Lower lobe of right lung (tissue), 2 donors: Measurements from ENCODE around the gene GAB2. TPM values are rescaled to one million over a fixed set of nuclear protein-coding genes. Genes with fewer than 3 reads are reported as not detected.
A peak's percentile ranks its signal among the peaks of the same experiment; 100 is the strongest.

Source experiments
- ATAC-seq, 2 donors: fragments of 200-7000 bp; cut with Tn5 transposase; one replicate each; pipeline ENCODE4 v1.9.1; 2020 to 2022; ENCODE audit warnings: mild to moderate bottlenecking in 2 of 2, moderate library complexity in 2 of 2
- DNase-seq: peaks from one replicate; pipeline ENCODE4 v3.0.0-alpha.2; 2020
- H3K27ac ChIP-seq: fragments of 200-600 bp; one replicate; pipeline ENCODE4 v1.8.0; 2022
- H3K27me3 ChIP-seq: fragments of 200-600 bp; one replicate; pipeline ENCODE4 v1.8.0; 2022; ENCODE audit warnings: low read depth
- H3K36me3 ChIP-seq: fragments of 200-600 bp; one replicate; pipeline ENCODE4 v1.8.0; 2022; ENCODE audit warnings: mild to moderate bottlenecking
- H3K4me1 ChIP-seq: fragments of 200-600 bp; one replicate; pipeline ENCODE4 v1.8.0; 2022
- H3K4me3 ChIP-seq: fragments of 200-600 bp; one replicate; pipeline ENCODE4 v1.8.0; 2022; ENCODE audit warnings: mild to moderate bottlenecking
- H3K9me3 ChIP-seq: fragments of 200-600 bp; one replicate; pipeline ENCODE4 v1.8.0; 2022
- intact Hi-C: fragments of 100-400 bp; cut with DNase I; formaldehyde crosslinking; loops from one replicate; pipeline ENCODE4 v1.11.0; 2022
- total RNA-seq: library from RNA; stranded (reverse); fragmentation: NEBNext Ultra II Directional; extraction: Animal tissue kit (Norgen Biotek cat#: 25700); gene quantifications from one replicate; pipeline ENCODE4 v1.2.1, GENCODE V29; 2021
- TF ChIP-seq, protein P1 (sequence below): fragments of 200-600 bp; IDR thresholded peaks from one replicate; pipeline ENCODE4 v1.8.0; 2022; ENCODE audit warnings: antibody characterized with exemption, mild to moderate bottlenecking
- donor health status: DM: no; HTN: yes; CAD: no; lungs with severe emphysema.

Gene GAB2
- total RNA-seq, 1 donor from 2014 or later = 64.2 TPM

DNA sequence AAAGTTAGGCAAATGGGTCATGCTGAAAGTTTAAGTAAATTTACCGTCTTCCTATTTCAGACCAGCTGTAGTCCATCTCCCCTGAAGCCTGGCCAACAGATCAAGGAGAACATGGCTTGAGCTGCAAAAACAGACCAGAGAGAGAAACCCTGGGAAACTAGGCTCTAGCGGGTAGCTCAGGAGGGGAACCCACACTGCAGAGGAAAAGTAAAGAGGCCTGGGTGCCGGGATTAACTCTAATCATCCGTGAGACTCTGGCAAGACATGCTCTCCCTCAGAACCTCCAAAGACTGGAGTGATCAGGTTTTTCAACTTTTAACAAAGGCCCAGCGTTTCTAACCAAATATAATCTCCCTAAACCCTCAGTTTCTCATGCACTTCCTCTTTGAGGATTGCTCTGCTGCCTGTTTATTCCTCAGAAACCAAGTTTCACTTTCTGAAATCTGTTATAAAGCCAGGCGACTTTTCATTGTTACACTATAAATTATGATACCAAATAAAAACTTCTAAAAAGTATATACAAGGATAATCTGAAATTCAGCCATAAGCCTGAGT is 67.5 kb downstream of the GAB2 start:
- intact Hi-C loops = no loop called here
- Histone ChIP-seq H3K4me3 (peak overlapping the region; percentile 38), H3K27ac (peak overlapping the region; percentile 82), H3K4me1 (peaks cover 80% of the 10 kb centered on the region), H3K9me3 (no peaks in the 10 kb centered on the region), H3K36me3 (no peaks in the 10 kb centered on the region), H3K27me3 (no peaks in the 10 kb centered on the region)
- DNase-seq = no peak
- TF ChIP-seq, protein P1, sequence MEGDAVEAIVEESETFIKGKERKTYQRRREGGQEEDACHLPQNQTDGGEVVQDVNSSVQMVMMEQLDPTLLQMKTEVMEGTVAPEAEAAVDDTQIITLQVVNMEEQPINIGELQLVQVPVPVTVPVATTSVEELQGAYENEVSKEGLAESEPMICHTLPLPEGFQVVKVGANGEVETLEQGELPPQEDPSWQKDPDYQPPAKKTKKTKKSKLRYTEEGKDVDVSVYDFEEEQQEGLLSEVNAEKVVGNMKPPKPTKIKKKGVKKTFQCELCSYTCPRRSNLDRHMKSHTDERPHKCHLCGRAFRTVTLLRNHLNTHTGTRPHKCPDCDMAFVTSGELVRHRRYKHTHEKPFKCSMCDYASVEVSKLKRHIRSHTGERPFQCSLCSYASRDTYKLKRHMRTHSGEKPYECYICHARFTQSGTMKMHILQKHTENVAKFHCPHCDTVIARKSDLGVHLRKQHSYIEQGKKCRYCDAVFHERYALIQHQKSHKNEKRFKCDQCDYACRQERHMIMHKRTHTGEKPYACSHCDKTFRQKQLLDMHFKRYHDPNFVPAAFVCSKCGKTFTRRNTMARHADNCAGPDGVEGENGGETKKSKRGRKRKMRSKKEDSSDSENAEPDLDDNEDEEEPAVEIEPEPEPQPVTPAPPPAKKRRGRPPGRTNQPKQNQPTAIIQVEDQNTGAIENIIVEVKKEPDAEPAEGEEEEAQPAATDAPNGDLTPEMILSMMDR = no peak
- peak; percentile 19 for ATAC-seq

GRCh38 chr11:78349624-78350023 is 68.0 kb downstream of the GAB2 start:
- Histone ChIP-seq H3K9me3 (no peaks in the 10 kb centered on the region), H3K36me3 (no peaks in the 10 kb centered on the region), H3K27me3 (no peaks in the 10 kb centered on the region), H3K27ac (peak overlapping the region; percentile 82), H3K4me3 (peak overlapping the region; percentile 38), H3K4me1 (peaks cover 79% of the 10 kb centered on the region)
- DNase-seq (no peak), ATAC-seq (no peak)
- TF ChIP-seq, protein P1 = no peak
- intact Hi-C loops = no loop called here

GRCh38 chr11:78349114-78349513 is 68.5 kb downstream of the GAB2 start:
- no peak for ATAC-seq
- intact Hi-C loops = no loop called here
- Histone ChIP-seq H3K27ac (peak overlapping the region; percentile 82), H3K36me3 (no peaks in the 10 kb centered on the region), H3K9me3 (no peaks in the 10 kb centered on the region), H3K27me3 (no peaks in the 10 kb centered on the region), H3K4me3 (no peak overlapping the region), H3K4me1 (peaks cover 76% of the 10 kb centered on the region)
- DNase-seq = no peak
- TF ChIP-seq, protein P1 = no peak

DNA sequence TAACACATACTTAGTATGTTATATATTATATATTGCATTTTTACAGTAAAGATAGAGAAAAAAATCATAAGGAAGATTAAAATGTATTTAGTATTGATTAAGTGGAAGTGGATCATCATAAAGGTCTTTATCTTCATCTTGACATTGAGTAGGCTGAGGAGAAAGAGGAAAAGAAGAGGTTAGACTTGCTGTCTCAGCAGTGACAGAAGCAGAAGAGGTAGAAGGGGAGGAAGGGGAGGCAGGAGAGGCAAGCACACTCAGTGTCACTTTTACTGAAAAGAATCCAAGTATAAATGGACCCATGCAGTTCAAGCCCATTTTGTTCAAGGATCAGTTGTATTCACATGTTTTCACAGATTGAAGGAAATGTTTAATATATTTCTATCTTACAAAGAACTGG is 69.7 kb downstream of the GAB2 start:
- Histone ChIP-seq H3K27me3 (no peaks in the 10 kb centered on the region), H3K36me3 (no peaks in the 10 kb centered on the region), H3K4me1 (peaks cover 70% of the 10 kb centered on the region), H3K4me3 (no peak overlapping the region), H3K9me3 (no peaks in the 10 kb centered on the region), H3K27ac (no peak overlapping the region)
- intact Hi-C loops = no loop called here
- ATAC-seq (no peak), DNase-seq (no peak)
- TF ChIP-seq, protein P1 = no peak

GRCh38 chr11:78346799-78347198 is 70.8 kb downstream of the GAB2 start:
- Histone ChIP-seq H3K27me3 (no peaks in the 10 kb centered on the region), H3K9me3 (no peaks in the 10 kb centered on the region), H3K36me3 (no peaks in the 10 kb centered on the region), H3K4me1 (peaks cover 58% of the 10 kb centered on the region), H3K27ac (no peak overlapping the region), H3K4me3 (no peak overlapping the region)
- ATAC-seq (no peak), DNase-seq (no peak)
- intact Hi-C loops = no loop called here
- TF ChIP-seq, protein P1 = no peak
